ENCODE data around the gene KDM1B. TPM values are rescaled to one million over a fixed set of nuclear protein-coding genes. Genes with fewer than 3 reads are reported as not detected.

The KDM1B gene
- total and polyA plus RNA-seq, 9 of the 15 experiments (the other 6 are each of a cell fraction or from before 2014, with no cell fraction given): 1.4 to 58.9 (median 36.3) TPM

- TF ChIP-seq HMBOX1 (IDR thresholded peaks at IDR 0.05): no peak
- peak; percentile 54; the same call in 1 of the 2 replicates for TF ChIP-seq ETV1 (tag; conservative IDR thresholded peaks at IDR 0.05; ENCODE audit: low read depth)
- TF ChIP-seq HDAC3 (IDR thresholded peaks at IDR 0.05; ENCODE audit: borderline replicate concordance, partially characterized antibody): no peak
- TF ChIP-seq TBP (optimal IDR thresholded peaks at IDR 0.05; ENCODE audit: low read depth, low read length): peak; percentile 47
- no peak for TF ChIP-seq DLX4 (CRISPR knock-in tag; IDR thresholded peaks at IDR 0.05)
- TF ChIP-seq GTF2B (IDR thresholded peaks at IDR 0.05; ENCODE audit: extremely low read depth, insufficient read length): no peak
- TF ChIP-seq E4F1 (CRISPR knock-in tag; IDR thresholded peaks at IDR 0.05; ENCODE audit: borderline replicate concordance): no peak
- TF ChIP-seq CBFA2T2 (conservative IDR thresholded peaks at IDR 0.05): no peak
- TF ChIP-seq GMEB1 (CRISPR knock-in tag; IDR thresholded peaks at IDR 0.05): peak; percentile 40; the same call in 1 of the 2 replicates
- TF ChIP-seq RCOR1 (IDR thresholded peaks at IDR 0.05; ENCODE audit: borderline replicate concordance in 1 of 2, low read depth in 2 of 2, low read length in 2 of 2): peak in 1 of 2 experiments; percentile 53; a peak in 2 of 4 replicates
- TF ChIP-seq NFATC3 (IDR thresholded peaks at IDR 0.05): no peak
- no peak for TF ChIP-seq ZNF75A (CRISPR knock-in tag; IDR thresholded peaks at IDR 0.05)
- no peak for TF ChIP-seq ZC3H11A (IDR thresholded peaks at IDR 0.05; ENCODE audit: low read depth, low read length)
- TF ChIP-seq ZBTB26 (CRISPR knock-in tag; IDR thresholded peaks at IDR 0.05): no peak
- TF ChIP-seq GATA2 (CRISPR knock-in tag; IDR thresholded peaks at IDR 0.05): no peak
- TF ChIP-seq FOXK1 (CRISPR knock-in tag; IDR thresholded peaks at IDR 0.05; ENCODE audit: borderline replicate concordance): no peak
- TF ChIP-seq JUND (IDR thresholded peaks at IDR 0.05; ENCODE audit: borderline replicate concordance, low read depth, low read length): peak; percentile 62; the same call in 1 of the 2 replicates
- peak; percentile 83; the same call in 1 of the 3 replicates for TF ChIP-seq JUND (tag; IDR thresholded peaks at IDR 0.05; ENCODE audit: borderline replicate concordance, low read depth, low read length)
- TF ChIP-seq JUN (IDR thresholded peaks at IDR 0.05; ENCODE audit: borderline replicate concordance, low read depth, low read length): peak; percentile 41; the same call in 1 of the 2 replicates
- TF ChIP-seq JUN (CRISPR knock-in tag; IDR thresholded peaks at IDR 0.05; ENCODE audit: borderline replicate concordance): no peak; the same call in 1 of the 2 replicates
Observed at GRCh38 chr6:18264219-18264922, 109.1 kb downstream of the KDM1B start, which contains the start of gene DEK (continued).

All from K562 (cell line).